Measurements from ENCODE around the gene XCL2.

- no peak for TF ChIP-seq CTCF (IDR thresholded peaks at IDR 0.05)
- no peak for TF ChIP-seq POLR2A (IDR thresholded peaks at IDR 0.05)
These were observed 10.1 kb upstream of the XCL2 start for GRCh38 chr1:168553680-168554553.
